T-helper 1 cell (primary cell): ENCODE measurements around the gene RIC8B.
"Not testable (repeated sequence)": the region's sequence is repeated elsewhere in the genome, so short reads cannot be mapped to it uniquely, and the experiment has no call there.

Source experiments
- DNase-seq, 5 donors: peaks; one replicate each; pipeline ENCODE4 v3.0.0-alpha.2; 2012 to 2020
- total RNA-seq, 4 donors: gene quantifications; one replicate each; lab custom pipeline; 2026; lab: John Stamatoyannopoulos, UW

The RIC8B gene
- 21.9 to 33.2 (median 29.5) reads per million in 4 donors for total RNA-seq

DNA sequence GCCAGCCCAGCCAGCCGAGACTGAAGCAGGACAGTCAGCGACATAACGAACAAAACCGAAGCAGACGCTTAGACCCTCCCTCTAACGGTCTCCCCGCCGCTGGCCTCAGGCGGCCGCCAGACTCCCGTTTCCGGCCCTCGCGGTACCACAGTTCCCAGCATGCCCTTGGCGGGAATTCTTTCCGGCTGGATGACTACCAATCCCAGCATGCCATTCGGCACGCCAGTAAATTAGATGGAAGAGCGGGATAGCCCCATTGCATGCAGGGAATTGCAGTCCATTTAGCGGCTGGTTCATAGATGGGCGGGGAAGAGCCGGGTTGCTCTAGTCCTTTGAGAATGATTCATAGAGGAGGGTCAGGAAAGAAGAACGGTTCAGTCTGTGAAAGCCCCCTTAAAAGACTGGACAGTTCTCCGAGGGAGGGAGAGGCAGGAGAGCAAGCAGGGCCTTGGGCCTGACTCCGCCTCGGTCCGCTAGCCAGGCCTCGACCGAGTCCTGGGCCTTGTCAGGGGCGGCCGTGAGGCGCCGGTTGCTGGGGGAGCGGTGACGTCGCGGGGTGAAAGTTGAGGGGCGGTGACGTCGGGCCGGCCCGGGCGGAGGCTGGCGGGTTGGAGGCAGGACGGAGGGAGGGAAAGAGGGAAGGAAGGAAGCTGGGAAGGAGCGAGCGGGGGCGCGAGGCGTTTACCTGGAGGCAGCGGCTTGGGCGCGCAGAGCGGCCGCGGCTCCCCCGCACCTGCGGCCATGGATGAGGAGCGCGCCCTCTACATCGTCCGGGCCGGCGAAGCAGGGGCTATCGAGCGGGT lies at the start of gene RIC8B:
RIC8B (plus strand) TSS at position 678 of the 803 bp plus-strand sequence; CDS start at position 742, 64 bp downstream.
- DNase-seq, result peak; percentile 53 to 91 (median 65)

DNA sequence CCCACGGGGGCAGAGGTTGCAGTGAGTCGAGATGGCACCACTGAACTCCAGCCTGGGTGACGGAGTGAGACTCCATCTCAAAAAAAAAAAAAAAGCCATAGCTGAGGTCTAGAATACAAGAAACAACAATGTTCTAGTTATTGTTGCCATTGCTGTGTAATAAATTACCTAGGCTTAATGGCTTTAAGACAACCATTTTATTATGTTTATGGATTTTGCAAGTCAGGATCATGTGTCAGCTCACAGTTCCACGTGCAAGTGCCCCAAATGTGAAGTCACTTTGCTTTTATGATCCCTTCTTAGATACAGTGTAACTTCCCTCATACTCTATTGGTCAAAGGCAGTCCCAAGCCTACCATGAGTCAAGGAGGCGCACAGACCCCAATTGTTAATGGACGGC lies 49.5 kb upstream of the RIC8B start:
- DNase-seq, result no peak

DNA sequence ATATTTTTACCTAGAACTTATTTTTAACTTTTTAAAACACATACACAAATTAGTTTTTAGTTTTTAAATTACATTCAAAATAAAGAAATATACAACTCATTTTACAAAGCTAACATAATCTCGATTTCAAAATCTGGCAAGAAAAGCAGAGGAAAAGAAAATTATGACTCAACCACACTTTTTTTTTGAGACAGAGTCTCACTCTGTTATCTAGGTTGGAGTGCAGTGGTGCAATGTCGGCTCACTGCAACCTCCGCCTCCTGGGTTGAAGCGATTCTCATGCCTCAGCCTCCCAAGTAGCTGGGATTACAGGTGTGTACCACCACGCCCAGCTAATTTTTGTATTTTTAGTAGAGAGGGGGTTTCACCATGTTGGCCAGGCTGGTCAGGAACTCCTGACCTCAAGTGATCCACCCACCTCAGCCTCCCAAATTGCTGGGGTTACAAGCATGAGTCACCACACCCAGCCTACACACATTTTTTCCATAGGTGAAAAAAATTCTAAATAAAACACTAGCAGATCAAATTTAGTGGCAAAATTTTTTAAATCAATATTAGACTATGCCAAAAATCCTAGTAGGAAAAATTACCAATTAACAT lies 47.8 kb upstream of the RIC8B start:
- not testable (repeated sequence) for DNase-seq

DNA sequence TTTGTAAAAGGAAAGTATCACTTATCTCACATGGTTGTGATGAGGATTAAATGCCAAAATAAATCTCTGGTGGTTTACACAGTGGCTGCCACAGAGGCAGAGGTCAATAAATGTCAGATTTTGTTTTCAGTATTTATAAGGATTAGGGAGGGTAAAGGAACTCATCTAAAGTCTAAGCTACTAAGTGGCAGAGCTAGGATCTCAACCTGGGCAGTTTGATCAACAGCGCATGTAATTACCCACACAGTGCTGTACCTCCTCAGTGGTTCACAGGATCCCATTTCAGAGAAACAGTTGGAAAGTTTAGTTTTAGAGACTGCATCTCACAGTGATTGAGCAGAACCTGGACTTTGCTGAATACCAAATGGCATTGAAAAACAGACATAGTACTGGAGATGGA lies 44.9 kb upstream of the RIC8B start:
- no peak for DNase-seq

GRCh38 chr12:106732890-106733289 lies 41.6 kb upstream of the RIC8B start:
- DNase-seq, result no peak

DNA sequence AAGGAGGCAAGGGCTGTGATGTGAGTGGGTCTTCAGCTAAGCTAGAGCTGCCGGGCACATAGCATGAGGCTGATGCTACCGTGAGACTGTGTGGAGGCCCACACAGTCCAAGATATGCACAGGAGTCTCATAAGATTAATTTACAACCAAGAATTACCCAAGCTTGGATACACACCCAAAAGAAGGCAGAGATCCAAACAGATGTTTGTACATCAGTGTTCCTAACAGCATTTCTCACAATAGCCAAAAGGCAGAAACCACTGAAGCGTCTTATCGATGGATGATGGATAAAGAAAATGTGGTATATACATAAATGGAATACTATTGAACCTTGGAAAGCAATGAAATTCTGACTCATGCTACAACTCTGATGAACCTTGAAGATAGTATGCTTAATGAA lies 40.8 kb upstream of the RIC8B start:
- no peak for DNase-seq

- no peak for DNase-seq
Measured at GRCh38 chr12:106736051-106736957, 38.2 kb upstream of the RIC8B start.

DNA sequence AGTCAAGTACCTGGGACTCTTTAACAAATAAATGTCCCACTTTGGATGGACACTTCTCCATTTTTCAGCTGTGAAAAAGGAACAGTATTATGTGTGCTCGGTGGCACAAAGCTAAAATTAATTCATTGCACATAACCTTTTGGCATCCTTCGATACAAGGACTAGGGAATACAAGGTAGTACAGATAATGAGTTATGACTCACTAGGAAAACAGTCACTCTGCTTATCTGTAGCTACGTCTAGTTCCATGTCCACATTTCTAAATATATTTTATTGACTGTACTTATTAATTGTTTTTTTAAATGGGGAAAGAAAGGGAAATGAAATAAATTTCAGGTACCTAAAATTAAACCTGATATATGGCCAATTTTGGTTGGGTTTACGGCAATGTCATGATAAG lies 35.2 kb upstream of the RIC8B start:
- no peak for DNase-seq

- no peak for DNase-seq
Measured at GRCh38 chr12:106739815-106740530, 34.5 kb upstream of the RIC8B start.

GRCh38 chr12:106740818-106741217 lies 33.7 kb upstream of the RIC8B start:
- DNase-seq, result no peak

GRCh38 chr12:106741247-106741646 lies 33.2 kb upstream of the RIC8B start:
- no peak for DNase-seq

GRCh38 chr12:106743270-106743988 lies 31.1 kb upstream of the RIC8B start:
- DNase-seq, result no peak

DNA sequence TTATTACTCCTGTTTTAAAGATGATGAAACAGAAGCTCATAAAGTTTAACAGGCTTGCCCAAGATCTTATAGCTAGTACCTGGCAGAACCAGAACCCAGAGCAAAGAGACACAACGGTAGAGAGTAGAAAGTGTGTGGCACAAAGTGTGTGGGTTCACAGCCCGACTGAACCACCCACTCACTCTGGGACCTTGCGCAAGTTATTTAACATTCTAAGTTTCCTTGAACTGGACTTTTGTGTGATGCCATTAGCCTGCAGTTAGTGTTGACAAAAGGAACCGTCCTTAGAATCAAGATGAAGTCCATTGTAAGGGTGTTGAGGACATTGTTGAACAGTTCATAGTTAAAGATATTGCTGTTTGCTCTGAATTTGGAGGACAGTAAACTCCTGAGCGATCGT lies 29.9 kb upstream of the RIC8B start:
- DNase-seq, result no peak

DNA sequence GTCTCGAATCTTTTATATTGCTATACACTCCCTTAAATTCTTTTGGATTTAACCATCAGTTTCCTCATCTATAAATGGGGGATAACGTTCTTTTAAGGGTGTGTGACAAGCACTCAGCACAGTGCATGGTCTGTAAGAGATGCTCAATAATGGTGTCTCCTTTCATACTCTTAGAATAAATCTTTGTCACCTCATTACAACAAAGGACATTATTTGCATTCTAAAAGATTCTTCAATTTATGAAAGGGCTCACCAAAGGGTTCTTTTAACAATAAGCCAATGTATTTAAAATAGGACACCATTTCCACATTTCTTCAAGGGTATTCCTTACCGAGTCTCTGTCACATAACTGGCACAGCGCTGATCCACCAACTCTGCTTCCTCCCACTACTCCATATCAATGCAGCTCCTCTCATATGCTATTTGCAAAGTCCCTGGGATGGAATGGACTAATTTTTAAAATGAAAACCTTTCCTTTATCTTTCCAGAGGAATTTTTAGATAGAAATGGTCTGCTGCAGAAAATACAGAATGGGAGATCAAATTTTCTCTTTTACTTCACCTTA lies 29.2 kb upstream of the RIC8B start:
- no peak for DNase-seq

- DNase-seq, result peak in 2 of 5 donors; percentile 11 to 32
Measured at GRCh38 chr12:106747973-106748436, 26.5 kb upstream of the RIC8B start.

- peak in 1 of 5 donors; percentile 30 for DNase-seq
Measured at GRCh38 chr12:106750524-106750923, 24.0 kb upstream of the RIC8B start.

GRCh38 chr12:106753526-106753925 lies 21.0 kb upstream of the RIC8B start:
- peak in 1 of 5 donors; percentile 69 for DNase-seq

DNA sequence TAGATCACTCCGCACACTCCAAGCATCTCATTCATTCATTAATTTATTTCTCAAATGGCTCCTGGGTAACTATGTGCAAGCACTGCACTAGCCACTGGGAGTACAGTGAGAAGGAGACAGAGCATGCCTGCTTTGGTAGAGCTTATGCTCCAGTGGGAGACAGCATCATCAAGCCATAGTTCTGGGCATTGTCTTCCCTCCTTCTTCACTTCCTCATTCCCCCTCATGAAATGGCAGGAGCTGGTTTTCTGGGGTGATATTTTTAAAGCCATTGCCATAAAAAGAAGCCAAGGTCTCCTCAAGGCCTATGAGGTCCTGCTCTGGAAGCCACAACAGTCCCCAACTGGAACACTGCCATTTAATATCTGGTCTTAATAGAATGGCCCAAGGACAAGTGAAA lies 20.2 kb upstream of the RIC8B start:
- DNase-seq, result no peak

DNA sequence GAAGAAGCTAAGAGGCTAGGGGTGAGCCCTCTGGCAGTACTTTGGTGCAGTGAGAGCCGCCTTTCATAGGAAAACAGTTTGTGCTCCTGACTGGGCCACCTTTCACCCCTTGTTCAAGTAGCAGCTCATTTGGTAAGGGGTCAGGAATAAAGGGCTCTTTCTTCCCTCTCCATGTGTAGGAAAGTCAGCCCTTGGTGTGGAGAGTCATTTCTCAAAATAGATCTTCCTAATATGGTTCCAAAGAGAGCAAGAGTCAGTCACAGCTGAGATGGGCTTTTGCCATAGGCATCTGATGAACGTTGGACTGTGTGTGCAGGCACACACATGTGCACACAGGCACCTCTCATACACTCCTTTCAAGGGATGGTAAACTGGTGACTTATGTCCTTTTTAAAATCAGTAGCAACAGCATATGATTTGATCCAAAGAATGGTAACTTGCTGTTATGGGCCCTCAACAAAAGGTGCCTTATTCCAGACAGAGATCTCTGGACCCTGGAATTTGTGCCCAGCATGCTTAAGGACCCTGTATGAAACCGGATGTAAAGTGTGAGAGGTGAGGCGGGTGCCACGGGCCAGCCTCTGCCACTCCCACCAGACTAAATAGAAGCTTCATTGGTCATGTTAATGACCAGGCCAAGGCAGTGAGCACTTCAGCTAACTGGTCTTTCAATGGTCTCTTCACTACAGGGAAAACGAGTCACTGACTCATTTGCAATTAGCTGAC lies 16.7 kb upstream of the RIC8B start:
- DNase-seq, result no peak

GRCh38 chr12:106758349-106759110 lies 16.0 kb upstream of the RIC8B start:
- DNase-seq, result no peak
